ENCODE measurements around the gene SCLY.
"Not testable (repeated sequence)": the region's sequence is repeated elsewhere in the genome, so short reads cannot be mapped to it uniquely, and the experiment has no call there.

SCLY gene

GRCh38 chr2:238040918-238041317 lies 19.9 kb upstream of the SCLY start:
- DNase-seq = no peak

GRCh38 chr2:238042090-238042489 lies 18.7 kb upstream of the SCLY start:
- no peak for DNase-seq

GRCh38 chr2:238042849-238043584 lies 17.8 kb upstream of the SCLY start:
- DNase-seq = no peak

- no peak for DNase-seq
Measured at GRCh38 chr2:238043851-238044250, 16.9 kb upstream of the SCLY start.

- no peak for DNase-seq
Measured at GRCh38 chr2:238045575-238045974, 15.2 kb upstream of the SCLY start.

- DNase-seq = no peak
Measured at GRCh38 chr2:238046725-238047270, 14.0 kb upstream of the SCLY start.

GRCh38 chr2:238053191-238053776 lies 7.5 kb upstream of the SCLY start:
- no peak for DNase-seq

- no peak for DNase-seq
Measured at GRCh38 chr2:238055841-238056240, 5.0 kb upstream of the SCLY start.

GRCh38 chr2:238057696-238058575 lies 2.9 kb upstream of the SCLY start:
- DNase-seq = not testable (repeated sequence)

GRCh38 chr2:238059505-238059904 lies 1.3 kb upstream of the SCLY start:
- no peak for DNase-seq

- no peak for DNase-seq
Measured at GRCh38 chr2:238060096-238060541, 682 bp upstream of the SCLY start.

GRCh38 chr2:238061315-238062202 lies 758 bp downstream of the SCLY start:
- DNase-seq = no peak

GRCh38 chr2:238063414-238064189 lies 2.8 kb downstream of the SCLY start:
- no peak for DNase-seq

GRCh38 chr2:238064376-238064775 lies 3.6 kb downstream of the SCLY start:
- DNase-seq = no peak

- no peak for DNase-seq
Measured at GRCh38 chr2:238065071-238065846, 4.5 kb downstream of the SCLY start.

GRCh38 chr2:238066218-238066617 lies 5.4 kb downstream of the SCLY start:
- no peak for DNase-seq

GRCh38 chr2:238066718-238067117 lies 5.9 kb downstream of the SCLY start:
- DNase-seq = not testable (repeated sequence)

GRCh38 chr2:238067939-238068338 lies 7.1 kb downstream of the SCLY start:
- DNase-seq = no peak

- no peak for DNase-seq
Measured at GRCh38 chr2:238069021-238069709, 8.4 kb downstream of the SCLY start.

- DNase-seq = no peak
Measured at GRCh38 chr2:238069877-238070276, 9.1 kb downstream of the SCLY start.
